MCF 10A (cell line): Measurements from ENCODE around the gene MPRIP. TPM values are rescaled to one million over a fixed set of nuclear protein-coding genes. Genes with fewer than 3 reads are reported as not detected.
"Not testable (repeated sequence)": the region's sequence is repeated elsewhere in the genome, so short reads cannot be mapped to it uniquely, and the experiment has no call there.

Experiments used
- BruUV-seq: library from RNA; stranded (reverse); fragments of 400-500 nt; replicated peaks from 2 replicates; lab custom pipeline; 2021; lab: Mats Ljungman, UMichigan
- CTCF ChIA-PET: fragments of 300-600 bp; sonication (Branson Sonifier 250); formaldehyde crosslinking; extraction: SDS; loops from one replicate; lab custom pipeline; 2021; ENCODE audit warnings: antibody characterized with exemption, inconsistent platforms; lab: Yijun Ruan, JAX
- POLR2A ChIA-PET: fragments of 300-600, 350-650 bp; sonication (Branson Sonifier 250); formaldehyde crosslinking; extraction: SDS; loops from one replicate; lab custom pipeline; 2020; ENCODE audit warnings: antibody characterized with exemption, inconsistent platforms; lab: Yijun Ruan, JAX
- DNase-seq: peaks from one replicate; pipeline ENCODE4 v3.0.0-alpha.2; 2018; ENCODE audit not compliant: unreplicated experiment
- H3K27ac Mint-ChIP-seq: one replicate; pipeline ENCODE4 v1.8.0; 2022; ENCODE audit warnings: mild to moderate bottlenecking, low read depth, mixed read lengths; ENCODE audit not compliant: unreplicated experiment
- H3K27me3 Mint-ChIP-seq: one replicate; pipeline ENCODE4 v1.8.0; 2022; ENCODE audit warnings: mixed read lengths; ENCODE audit not compliant: insufficient read depth, unreplicated experiment
- H3K36me3 Mint-ChIP-seq: one replicate; pipeline ENCODE4 v1.8.0; 2022; ENCODE audit warnings: mild to moderate bottlenecking, moderate library complexity, mixed read lengths; ENCODE audit not compliant: insufficient read depth, unreplicated experiment
- H3K4me1 Mint-ChIP-seq: one replicate; pipeline ENCODE4 v1.8.0; 2022; ENCODE audit warnings: mixed read lengths; ENCODE audit not compliant: insufficient read depth, unreplicated experiment
- H3K4me3 Mint-ChIP-seq: one replicate; pipeline ENCODE4 v1.8.0; 2022; ENCODE audit warnings: mild to moderate bottlenecking, moderate library complexity, mixed read lengths; ENCODE audit not compliant: unreplicated experiment
- H3K9me3 Mint-ChIP-seq: one replicate; pipeline ENCODE4 v1.8.0; 2022; ENCODE audit warnings: mixed read lengths; ENCODE audit not compliant: unreplicated experiment
- CTCF ChIP-seq: fragments of 200-600 bp; IDR thresholded peaks from one replicate; pipeline ENCODE4 v1.8.0; 2022; ENCODE audit warnings: antibody characterized with exemption, mild to moderate bottlenecking; ENCODE audit not compliant: unreplicated experiment
- intact Hi-C: fragments of 100-400 bp; cut with micrococcal nuclease; formaldehyde crosslinking; loops from 2 replicates; pipeline ENCODE4 v1.14.1; 2022
- total RNA-seq: library from RNA; stranded (reverse); gene quantifications from 2 replicates; pipeline ENCODE4 v1.2.3, GENCODE V29; 2022

Gene MPRIP
- total RNA-seq, 1 experiment from 2014 or later = 230 TPM

- Mint-ChIP-seq H3K36me3 (no peaks in the 10 kb centered on the region), H3K4me1 (peaks cover 23% of the 10 kb centered on the region), H3K27me3 (no peaks in the 10 kb centered on the region), H3K9me3 (no peaks in the 10 kb centered on the region), H3K27ac (peak overlapping the region; percentile 46), H3K4me3 (no peak overlapping the region)
- TF ChIP-seq CTCF = no peak
- CTCF ChIA-PET = interaction anchor here (0.7 to 0.8 kb wide), 2 partner anchors 26 to 99 kb away, joined by 3 read pairs; no protein-coding TSS in a partner anchor
- no peak for DNase-seq
- no TSS peak for BruUV-seq
- POLR2A ChIA-PET = interaction anchor here (0.7 to 3.5 kb wide), 6 partner anchors 10 to 828 kb away, joined by 3 to 25 read pairs (median 3); partner anchors contain the start of gene MPRIP
- intact Hi-C loops = loop anchor here (2.0 kb wide), 1 partner anchor 28 kb away; the partner anchor contains the start of gene MPRIP
These were observed 27.0 kb upstream of the MPRIP start for GRCh38 chr17:17015230-17015629.

GRCh38 chr17:17016199-17017197 is 25.8 kb upstream of the MPRIP start:
- BruUV-seq, intact Hi-C loops, H3K4me3 Mint-ChIP-seq, H3K27ac Mint-ChIP-seq, H3K27me3 Mint-ChIP-seq, H3K36me3 Mint-ChIP-seq, H3K9me3 Mint-ChIP-seq, DNase-seq: not testable (repeated sequence)
- ChIA-PET CTCF (interaction anchor here (0.6 to 1.4 kb wide), 3 partner anchors 11 to 198 kb away, joined by 3 to 4 read pairs (median 3); no protein-coding TSS in a partner anchor), POLR2A (interaction anchor here (2.8 to 3.5 kb wide), 2 partner anchors 11 to 26 kb away, joined by 15 to 25 read pairs; partner anchors contain the start of gene MPRIP)
- H3K4me1 Mint-ChIP-seq = peaks cover 25% of the 10 kb centered on the region

GRCh38 chr17:17017343-17018014 is 24.8 kb upstream of the MPRIP start:
- H3K27ac Mint-ChIP-seq = no peak overlapping the region

More at GRCh38 chr17:17017343-17018014, 24.8 kb upstream of the MPRIP start:
- Mint-ChIP-seq H3K4me1 (peaks cover 25% of the 10 kb centered on the region), H3K27me3 (no peaks in the 10 kb centered on the region), H3K4me3 (no peak overlapping the region), H3K9me3 (no peaks in the 10 kb centered on the region), H3K36me3 (no peaks in the 10 kb centered on the region)
- no TSS peak for BruUV-seq
- ChIA-PET CTCF (interaction anchor here (0.6 kb wide), 1 partner anchor 197 kb away, joined by 3 read pairs; no protein-coding TSS in a partner anchor), POLR2A (interaction anchor here (2.8 to 3.5 kb wide), 2 partner anchors 10 to 25 kb away, joined by 15 to 25 read pairs; partner anchors contain the start of gene MPRIP)
- DNase-seq = no peak
- TF ChIP-seq CTCF = no peak
- intact Hi-C loops = no loop called here
